MCF 10A (cell line): ENCODE results near the gene MMP10. TPM values are rescaled to one million over a fixed set of nuclear protein-coding genes. Genes with fewer than 3 reads are reported as not detected.
A peak's percentile ranks its signal among the peaks of the same experiment; 100 is the strongest.

Experiments
- BruUV-seq: library from RNA; stranded (reverse); fragments of 400-500 nt; replicated peaks from 2 replicates; lab custom pipeline; 2021; lab: Mats Ljungman, UMichigan
- CTCF ChIA-PET: fragments of 300-600 bp; sonication (Branson Sonifier 250); formaldehyde crosslinking; extraction: SDS; loops from one replicate; lab custom pipeline; 2021; ENCODE audit warnings: antibody characterized with exemption, inconsistent platforms; lab: Yijun Ruan, JAX
- POLR2A ChIA-PET: fragments of 300-600, 350-650 bp; sonication (Branson Sonifier 250); formaldehyde crosslinking; extraction: SDS; loops from one replicate; lab custom pipeline; 2020; ENCODE audit warnings: antibody characterized with exemption, inconsistent platforms; lab: Yijun Ruan, JAX
- DNase-seq: peaks from one replicate; pipeline ENCODE4 v3.0.0-alpha.2; 2018; ENCODE audit not compliant: unreplicated experiment
- H3K27ac Mint-ChIP-seq: one replicate; pipeline ENCODE4 v1.8.0; 2022; ENCODE audit warnings: mild to moderate bottlenecking, low read depth, mixed read lengths; ENCODE audit not compliant: unreplicated experiment
- H3K27me3 Mint-ChIP-seq: one replicate; pipeline ENCODE4 v1.8.0; 2022; ENCODE audit warnings: mixed read lengths; ENCODE audit not compliant: insufficient read depth, unreplicated experiment
- H3K36me3 Mint-ChIP-seq: one replicate; pipeline ENCODE4 v1.8.0; 2022; ENCODE audit warnings: mild to moderate bottlenecking, moderate library complexity, mixed read lengths; ENCODE audit not compliant: insufficient read depth, unreplicated experiment
- H3K4me1 Mint-ChIP-seq: one replicate; pipeline ENCODE4 v1.8.0; 2022; ENCODE audit warnings: mixed read lengths; ENCODE audit not compliant: insufficient read depth, unreplicated experiment
- H3K4me3 Mint-ChIP-seq: one replicate; pipeline ENCODE4 v1.8.0; 2022; ENCODE audit warnings: mild to moderate bottlenecking, moderate library complexity, mixed read lengths; ENCODE audit not compliant: unreplicated experiment
- H3K9me3 Mint-ChIP-seq: one replicate; pipeline ENCODE4 v1.8.0; 2022; ENCODE audit warnings: mixed read lengths; ENCODE audit not compliant: unreplicated experiment
- intact Hi-C: fragments of 100-400 bp; cut with micrococcal nuclease; formaldehyde crosslinking; loops from 2 replicates; pipeline ENCODE4 v1.14.1; 2022
- total RNA-seq: library from RNA; stranded (reverse); gene quantifications from 2 replicates; pipeline ENCODE4 v1.2.3, GENCODE V29; 2022
- TF ChIP-seq, protein P1 (sequence below): fragments of 200-600 bp; IDR thresholded peaks from one replicate; pipeline ENCODE4 v1.8.0; 2022; ENCODE audit warnings: antibody characterized with exemption, mild to moderate bottlenecking; ENCODE audit not compliant: unreplicated experiment

MMP10 gene
- total RNA-seq, 1 experiment from 2014 or later = 0.75 TPM

DNA sequence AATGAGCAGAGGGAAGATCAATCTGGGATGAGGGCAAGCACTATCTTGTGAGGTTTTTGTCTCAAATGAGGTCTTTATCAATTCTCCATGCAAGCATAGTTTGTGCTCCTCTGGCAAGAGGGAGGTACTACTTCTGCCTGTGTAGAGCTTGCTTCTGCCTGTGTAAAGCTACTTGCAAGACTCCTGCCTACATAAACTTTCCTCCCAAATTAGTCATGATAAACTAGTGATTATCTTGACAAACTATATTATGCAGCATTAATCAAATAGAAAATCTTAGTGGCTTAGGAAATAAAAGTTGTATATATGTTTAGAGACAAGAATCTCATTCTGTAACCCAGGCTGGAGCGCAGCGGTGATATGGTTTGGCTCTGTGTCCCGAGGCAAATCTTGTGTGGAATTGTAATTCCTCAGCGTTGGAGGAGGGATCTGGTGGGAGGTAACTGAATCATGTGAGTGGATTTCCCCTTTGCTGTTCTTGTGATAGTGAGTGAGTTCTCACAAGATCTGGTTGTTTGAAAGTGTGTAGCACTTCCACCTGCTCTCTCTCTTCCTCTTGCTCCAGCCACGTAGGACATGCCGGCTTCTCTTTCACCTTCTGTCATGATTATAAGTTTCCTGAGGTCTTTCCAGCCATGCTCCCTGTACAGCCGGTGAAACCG is 8.0 kb upstream of the MMP10 start:
- peaks cover 3% of the 10 kb centered on the region for H3K4me1 Mint-ChIP-seq
- no peak for DNase-seq
- no peaks in the 10 kb centered on the region for H3K36me3 Mint-ChIP-seq
- no TSS peak for BruUV-seq
- intact Hi-C loops = no loop called here
- peaks cover 7% of the 10 kb centered on the region for H3K9me3 Mint-ChIP-seq
- TF ChIP-seq, protein P1, sequence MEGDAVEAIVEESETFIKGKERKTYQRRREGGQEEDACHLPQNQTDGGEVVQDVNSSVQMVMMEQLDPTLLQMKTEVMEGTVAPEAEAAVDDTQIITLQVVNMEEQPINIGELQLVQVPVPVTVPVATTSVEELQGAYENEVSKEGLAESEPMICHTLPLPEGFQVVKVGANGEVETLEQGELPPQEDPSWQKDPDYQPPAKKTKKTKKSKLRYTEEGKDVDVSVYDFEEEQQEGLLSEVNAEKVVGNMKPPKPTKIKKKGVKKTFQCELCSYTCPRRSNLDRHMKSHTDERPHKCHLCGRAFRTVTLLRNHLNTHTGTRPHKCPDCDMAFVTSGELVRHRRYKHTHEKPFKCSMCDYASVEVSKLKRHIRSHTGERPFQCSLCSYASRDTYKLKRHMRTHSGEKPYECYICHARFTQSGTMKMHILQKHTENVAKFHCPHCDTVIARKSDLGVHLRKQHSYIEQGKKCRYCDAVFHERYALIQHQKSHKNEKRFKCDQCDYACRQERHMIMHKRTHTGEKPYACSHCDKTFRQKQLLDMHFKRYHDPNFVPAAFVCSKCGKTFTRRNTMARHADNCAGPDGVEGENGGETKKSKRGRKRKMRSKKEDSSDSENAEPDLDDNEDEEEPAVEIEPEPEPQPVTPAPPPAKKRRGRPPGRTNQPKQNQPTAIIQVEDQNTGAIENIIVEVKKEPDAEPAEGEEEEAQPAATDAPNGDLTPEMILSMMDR = no peak
- POLR2A ChIA-PET = interaction anchor here (0.6 to 1.2 kb wide), 2 partner anchors 8 to 14 kb away, joined by 3 read pairs; partner anchors contain the start of gene MMP10
- no peak overlapping the region for H3K4me3 Mint-ChIP-seq
- H3K27me3 Mint-ChIP-seq = no peaks in the 10 kb centered on the region
- CTCF ChIA-PET = interaction anchor here (1.5 kb wide), 1 partner anchor 54 kb away, joined by 4 read pairs; no protein-coding TSS in a partner anchor
- H3K27ac Mint-ChIP-seq = no peak overlapping the region

DNA sequence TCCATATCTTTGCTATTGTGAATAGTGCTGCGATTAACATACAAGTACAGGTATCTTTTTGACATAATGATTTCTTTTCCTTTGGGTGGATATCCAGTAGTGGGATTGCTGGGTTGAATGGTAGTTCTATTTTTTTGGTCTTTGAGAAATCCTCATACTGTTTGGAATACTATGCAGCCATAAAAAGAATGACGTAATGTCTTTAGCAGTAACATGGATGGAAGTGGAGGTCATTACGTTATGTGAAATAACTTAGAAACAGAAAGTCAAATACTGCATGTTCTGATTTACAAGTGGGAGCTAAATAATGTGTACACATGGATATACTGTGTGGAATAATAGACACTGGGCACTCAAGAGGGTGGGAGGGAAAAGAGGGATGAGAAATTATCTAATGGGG is 4.0 kb upstream of the MMP10 start:
- BruUV-seq = no TSS peak
- Mint-ChIP-seq H3K4me1 (peaks cover 13% of the 10 kb centered on the region), H3K36me3 (no peaks in the 10 kb centered on the region), H3K9me3 (peaks cover 7% of the 10 kb centered on the region), H3K27ac (no peak overlapping the region), H3K4me3 (no peak overlapping the region), H3K27me3 (no peaks in the 10 kb centered on the region)
- TF ChIP-seq, protein P1 = no peak
- POLR2A ChIA-PET = interaction anchor here (0.8 to 2.6 kb wide), 6 partner anchors 8 to 160 kb away, joined by 3 to 11 read pairs (median 5); no protein-coding TSS in a partner anchor
- intact Hi-C loops = no loop called here
- CTCF ChIA-PET = interaction anchor here (0.6 to 3.1 kb wide), 8 partner anchors 9 to 270 kb away, joined by 3 to 12 read pairs (median 4); no protein-coding TSS in a partner anchor
- no peak for DNase-seq

DNA sequence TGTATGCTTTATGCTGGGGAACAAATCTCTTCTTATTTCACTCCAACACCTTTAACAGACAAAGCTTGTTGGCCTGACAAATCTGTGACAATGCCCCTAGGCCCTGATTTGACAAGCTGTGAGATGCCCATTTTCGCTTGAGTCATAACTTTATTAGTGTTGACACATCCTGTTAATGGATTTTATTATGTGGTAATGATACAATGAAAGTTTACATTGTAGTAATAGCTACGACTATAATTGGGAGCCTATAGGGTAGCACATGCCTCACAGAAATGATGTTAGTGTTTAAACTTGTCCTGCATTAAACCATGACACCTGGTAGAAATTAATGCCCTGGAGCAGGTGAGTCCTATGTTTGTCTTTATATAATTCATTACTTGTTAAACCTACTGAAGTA is 3.3 kb upstream of the MMP10 start:
- H3K4me1 Mint-ChIP-seq = peaks cover 13% of the 10 kb centered on the region
- BruUV-seq = no TSS peak
- ChIA-PET POLR2A (interaction anchor here (0.6 to 2.6 kb wide), 9 partner anchors 8 to 640 kb away, joined by 3 to 11 read pairs (median 4); no protein-coding TSS in a partner anchor), CTCF (interaction anchor here (0.9 to 3.1 kb wide), 7 partner anchors 8 to 271 kb away, joined by 3 to 12 read pairs (median 4); no protein-coding TSS in a partner anchor)
- H3K9me3 Mint-ChIP-seq = peaks cover 7% of the 10 kb centered on the region
- intact Hi-C loops = no loop called here
- TF ChIP-seq, protein P1 = no peak
- no peaks in the 10 kb centered on the region for H3K36me3 Mint-ChIP-seq
- no peak overlapping the region for H3K4me3 Mint-ChIP-seq
- H3K27ac Mint-ChIP-seq = no peak overlapping the region
- peak; percentile 42 for DNase-seq
- no peaks in the 10 kb centered on the region for H3K27me3 Mint-ChIP-seq

DNA sequence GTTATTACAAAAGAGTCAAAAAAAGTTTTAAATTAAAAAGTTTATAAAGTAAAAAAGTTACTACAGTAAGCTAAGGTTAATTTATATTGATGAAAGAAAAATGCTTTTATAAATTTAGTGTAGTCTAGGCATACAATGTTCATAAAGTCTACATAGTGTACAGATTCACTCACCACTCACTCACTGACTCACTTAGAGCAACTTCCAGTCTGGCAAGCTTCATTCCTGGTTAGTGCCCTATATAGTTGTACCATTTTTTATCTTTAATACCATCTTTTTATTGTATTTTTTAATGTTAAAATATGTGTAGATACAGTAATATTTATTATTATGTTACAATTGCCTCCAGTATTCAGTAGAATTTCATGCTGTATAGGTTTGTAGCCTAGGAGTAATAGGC is 2.6 kb upstream of the MMP10 start:
- Mint-ChIP-seq H3K4me3 (no peak overlapping the region), H3K27me3 (no peaks in the 10 kb centered on the region), H3K9me3 (peaks cover 7% of the 10 kb centered on the region), H3K4me1 (peaks cover 13% of the 10 kb centered on the region), H3K27ac (no peak overlapping the region), H3K36me3 (no peaks in the 10 kb centered on the region)
- ChIA-PET CTCF (interaction anchor here (0.6 to 3.1 kb wide), 11 partner anchors 19 to 547 kb away, joined by 3 to 12 read pairs (median 5); no protein-coding TSS in a partner anchor), POLR2A (interaction anchor here (0.6 to 2.6 kb wide), 5 partner anchors 20 to 640 kb away, joined by 3 to 11 read pairs (median 4); no protein-coding TSS in a partner anchor)
- TF ChIP-seq, protein P1 = no peak
- intact Hi-C loops = no loop called here
- DNase-seq = no peak
- BruUV-seq = no TSS peak
